HFFc6 (cell line): ENCODE measurements around the gene APMAP. TPM values are rescaled to one million over a fixed set of nuclear protein-coding genes. Genes with fewer than 3 reads are reported as not detected.

ENCODE experiments used
- DNase-seq: peaks from one replicate; pipeline ENCODE4 v3.0.0-alpha.2; 2018
- H3K27ac Mint-ChIP-seq: 2 replicates; pipeline ENCODE4 v1.8.0; 2020; ENCODE audit warnings: mild to moderate bottlenecking, mixed read lengths
- H3K27me3 Mint-ChIP-seq: 2 replicates; pipeline ENCODE4 v1.8.0; 2021; ENCODE audit warnings: mild to moderate bottlenecking, moderate library complexity, mixed read lengths; ENCODE audit not compliant: insufficient read depth
- H3K36me3 Mint-ChIP-seq: 2 replicates; pipeline ENCODE4 v1.8.0; 2021; ENCODE audit warnings: low read depth, mixed read lengths
- H3K4me1 Mint-ChIP-seq: 2 replicates; pipeline ENCODE4 v1.8.0; 2020; ENCODE audit warnings: low read depth, mixed read lengths
- H3K4me3 Mint-ChIP-seq: 2 replicates; pipeline ENCODE4 v1.8.0; 2020; ENCODE audit warnings: mild to moderate bottlenecking, moderate library complexity, mixed read lengths
- H3K9me3 Mint-ChIP-seq: 2 replicates; pipeline ENCODE4 v1.8.0; 2020; ENCODE audit warnings: mild to moderate bottlenecking, mixed read lengths
- CTCF ChIP-seq: fragments of 200-600 bp; sonication (generic); IDR thresholded peaks from 2 replicates; pipeline ENCODE4 v1.5.0; 2021; ENCODE audit warnings: antibody characterized with exemption, mild to moderate bottlenecking
- total RNA-seq, 6 experiments: library from RNA; stranded (reverse); fragmentation: NEBNext Ultra II Directional; extraction: Animal tissue kit (Norgen Biotek cat#: 25700); gene quantifications; 2 replicates in 1 of 6; 3 replicates in 5 of 6; pipeline ENCODE4 v1.2.3, GENCODE V29; 2021

APMAP gene
- total RNA-seq, 6 experiments from 2014 or later: 119 to 137 (median 129) TPM

- Mint-ChIP-seq H3K36me3 (peaks cover 34% of the 10 kb centered on the region), H3K4me1 (peaks cover 3% of the 10 kb centered on the region), H3K27me3 (no peaks in the 10 kb centered on the region; the same call in 1 of the 2 replicates), H3K27ac (no peak overlapping the region; the same call in 1 of the 2 replicates), H3K9me3 (peaks cover 11% of the 10 kb centered on the region), H3K4me3 (no peak overlapping the region)
- no peak for DNase-seq
- no peak for TF ChIP-seq CTCF
These were observed 7.5 kb downstream of the APMAP start for GRCh38 chr20:24984961-24985640.

- TF ChIP-seq CTCF: no peak
- Mint-ChIP-seq H3K9me3 (peaks cover 18% of the 10 kb centered on the region), H3K27ac (no peak overlapping the region), H3K4me3 (no peak overlapping the region), H3K27me3 (no peaks in the 10 kb centered on the region; the same call in 1 of the 2 replicates), H3K4me1 (peaks cover 6% of the 10 kb centered on the region), H3K36me3 (peaks cover 45% of the 10 kb centered on the region)
- DNase-seq: no peak
These were observed 8.7 kb downstream of the APMAP start for GRCh38 chr20:24983896-24984295.

- H3K4me3 Mint-ChIP-seq: no peak overlapping the region
- H3K36me3 Mint-ChIP-seq: peaks cover 64% of the 10 kb centered on the region
- no peaks in the 10 kb centered on the region; the same call in 1 of the 2 replicates for H3K27me3 Mint-ChIP-seq
- peaks cover 6% of the 10 kb centered on the region for H3K4me1 Mint-ChIP-seq
- DNase-seq: no peak
- TF ChIP-seq CTCF: no peak
- no peak overlapping the region for H3K27ac Mint-ChIP-seq
- H3K9me3 Mint-ChIP-seq: peaks cover 18% of the 10 kb centered on the region
These were observed 10.8 kb downstream of the APMAP start for GRCh38 chr20:24981790-24982189.

GRCh38 chr20:24981282-24981681 is 11.3 kb downstream of the APMAP start:
- H3K9me3 Mint-ChIP-seq: peaks cover 23% of the 10 kb centered on the region
- TF ChIP-seq CTCF: no peak
- H3K27ac Mint-ChIP-seq: no peak overlapping the region
- H3K4me3 Mint-ChIP-seq: no peak overlapping the region
- H3K4me1 Mint-ChIP-seq: peaks cover 6% of the 10 kb centered on the region
- peaks cover 69% of the 10 kb centered on the region for H3K36me3 Mint-ChIP-seq
- DNase-seq: no peak
- no peaks in the 10 kb centered on the region; the same call in 1 of the 2 replicates for H3K27me3 Mint-ChIP-seq

GRCh38 chr20:24980291-24981053 is 12.1 kb downstream of the APMAP start:
- no peak for DNase-seq
- Mint-ChIP-seq H3K9me3 (peaks cover 26% of the 10 kb centered on the region), H3K4me3 (no peak overlapping the region), H3K4me1 (peaks cover 8% of the 10 kb centered on the region), H3K36me3 (peaks cover 77% of the 10 kb centered on the region), H3K27ac (no peak overlapping the region), H3K27me3 (no peaks in the 10 kb centered on the region; the same call in 1 of the 2 replicates)
- no peak for TF ChIP-seq CTCF
